Suprapubic skin (tissue), 4 donors: ENCODE measurements around the gene PPP3CB.

ENCODE experiments used
- POLR2A ChIP-seq, 2 donors: fragments of 450-650 bp; IDR thresholded peaks; one replicate each; pipeline ENCODE4 v1.6.1; 2017; ENCODE audit warnings: antibody characterized with exemption in 2 of 2, mild to moderate bottlenecking in 2 of 2, moderate library complexity in 2 of 2
- POLR2AphosphoS5 ChIP-seq, 3 donors: sonication (generic); formaldehyde crosslinking; IDR thresholded peaks; one replicate each; pipeline ENCODE4 v1.6.1; 2017; ENCODE audit warnings: antibody characterized with exemption in 3 of 3
- TF ChIP-seq, protein P1 (sequence below), 2 donors: fragments of 200-600 bp in 1 of 2; fragments of 450-650 bp in 1 of 2; sonication (generic) in 1 of 2; IDR thresholded peaks; one replicate each; pipeline ENCODE4 v1.5.1; 2016 to 2019; ENCODE audit warnings: antibody characterized with exemption in 2 of 2, mild to moderate bottlenecking in 1 of 2, moderate library complexity in 1 of 2

DNA sequence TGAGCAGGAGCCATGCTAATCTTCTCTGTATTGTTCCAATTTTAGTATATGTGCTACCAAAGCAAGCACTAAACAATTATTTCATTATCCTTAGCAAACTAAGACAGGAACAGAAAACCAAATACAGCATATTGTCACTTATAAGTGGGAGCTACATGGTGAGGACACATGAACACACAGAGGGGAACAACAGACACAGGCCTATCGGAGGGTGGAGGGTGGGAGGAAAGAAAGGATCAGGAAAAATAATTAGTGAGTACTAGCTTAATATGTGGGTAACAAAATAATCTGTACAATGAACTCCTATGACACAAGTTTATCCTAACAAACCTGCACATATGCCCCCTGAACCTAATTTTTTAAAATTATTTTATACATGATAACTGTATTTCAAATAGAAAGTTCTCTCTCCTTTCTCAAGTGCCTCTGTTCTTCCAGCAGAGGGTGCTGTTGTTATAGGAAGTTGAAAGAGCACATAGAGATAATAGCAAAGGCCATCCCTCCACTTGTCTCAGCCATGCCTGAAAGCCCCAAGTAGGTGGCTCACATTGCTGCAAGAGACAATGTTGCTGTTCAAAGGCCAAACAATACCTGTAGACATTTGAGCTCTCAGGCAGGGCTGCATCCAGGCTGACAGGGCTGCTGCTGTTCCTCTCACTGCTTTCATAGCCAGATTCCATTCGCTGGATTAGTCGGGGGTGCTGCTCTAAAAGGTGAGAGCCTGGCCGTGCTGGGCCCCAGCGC, 33.4 kb upstream of the PPP3CB start:
- TF ChIP-seq, protein P1, sequence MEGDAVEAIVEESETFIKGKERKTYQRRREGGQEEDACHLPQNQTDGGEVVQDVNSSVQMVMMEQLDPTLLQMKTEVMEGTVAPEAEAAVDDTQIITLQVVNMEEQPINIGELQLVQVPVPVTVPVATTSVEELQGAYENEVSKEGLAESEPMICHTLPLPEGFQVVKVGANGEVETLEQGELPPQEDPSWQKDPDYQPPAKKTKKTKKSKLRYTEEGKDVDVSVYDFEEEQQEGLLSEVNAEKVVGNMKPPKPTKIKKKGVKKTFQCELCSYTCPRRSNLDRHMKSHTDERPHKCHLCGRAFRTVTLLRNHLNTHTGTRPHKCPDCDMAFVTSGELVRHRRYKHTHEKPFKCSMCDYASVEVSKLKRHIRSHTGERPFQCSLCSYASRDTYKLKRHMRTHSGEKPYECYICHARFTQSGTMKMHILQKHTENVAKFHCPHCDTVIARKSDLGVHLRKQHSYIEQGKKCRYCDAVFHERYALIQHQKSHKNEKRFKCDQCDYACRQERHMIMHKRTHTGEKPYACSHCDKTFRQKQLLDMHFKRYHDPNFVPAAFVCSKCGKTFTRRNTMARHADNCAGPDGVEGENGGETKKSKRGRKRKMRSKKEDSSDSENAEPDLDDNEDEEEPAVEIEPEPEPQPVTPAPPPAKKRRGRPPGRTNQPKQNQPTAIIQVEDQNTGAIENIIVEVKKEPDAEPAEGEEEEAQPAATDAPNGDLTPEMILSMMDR (IDR thresholded peaks at IDR 0.05): peak; percentile 79 to 85
- TF ChIP-seq POLR2AphosphoS5 (IDR thresholded peaks at IDR 0.05): no peak
- TF ChIP-seq POLR2A (IDR thresholded peaks at IDR 0.05): no peak
